HG02973 (cell line): ENCODE data around the gene LRBA.

Source experiments
- ATAC-seq: cut with Tn5 transposase; IDR thresholded peaks from one replicate; pipeline ENCODE4 v1.9.1; 2021; ENCODE audit warnings: moderate library complexity; ENCODE audit not compliant: unreplicated experiment

Gene LRBA

GRCh38 chr4:150310159-150310895 lies 704.8 kb downstream of the LRBA start:
- ATAC-seq: no peak

- no peak for ATAC-seq
Measured at GRCh38 chr4:150308824-150309472, 706.1 kb downstream of the LRBA start.

GRCh38 chr4:150306719-150307118 lies 708.4 kb downstream of the LRBA start:
- no peak for ATAC-seq

- no peak for ATAC-seq
Measured at GRCh38 chr4:150305995-150306394, 709.1 kb downstream of the LRBA start.

GRCh38 chr4:150302553-150302952 lies 712.5 kb downstream of the LRBA start:
- no peak for ATAC-seq

GRCh38 chr4:150299816-150300215 lies 715.3 kb downstream of the LRBA start:
- ATAC-seq: no peak

GRCh38 chr4:150297861-150298474 lies 717.1 kb downstream of the LRBA start:
- ATAC-seq: peak; percentile 54

- ATAC-seq: no peak
Measured at GRCh38 chr4:150289881-150290280, 725.2 kb downstream of the LRBA start.

- no peak for ATAC-seq
Measured at GRCh38 chr4:150289198-150289597, 725.9 kb downstream of the LRBA start.

GRCh38 chr4:150286656-150287055 lies 728.4 kb downstream of the LRBA start:
- ATAC-seq: no peak

- no peak for ATAC-seq
Measured at GRCh38 chr4:150283689-150284088, 731.4 kb downstream of the LRBA start.

GRCh38 chr4:150280975-150281374 lies 734.1 kb downstream of the LRBA start:
- no peak for ATAC-seq

GRCh38 chr4:150280081-150280895 lies 734.8 kb downstream of the LRBA start:
- no peak for ATAC-seq

GRCh38 chr4:150278206-150278605 lies 736.9 kb downstream of the LRBA start:
- ATAC-seq: no peak

GRCh38 chr4:150268444-150268843 lies 746.6 kb downstream of the LRBA start:
- no peak for ATAC-seq

GRCh38 chr4:150265806-150266205 lies 749.3 kb downstream of the LRBA start:
- no peak for ATAC-seq

- ATAC-seq: no peak
Measured at GRCh38 chr4:150264595-150265161, 750.4 kb downstream of the LRBA start.

GRCh38 chr4:150262611-150263010 lies 752.5 kb downstream of the LRBA start:
- no peak for ATAC-seq

GRCh38 chr4:150261571-150261970 lies 753.5 kb downstream of the LRBA start:
- no peak for ATAC-seq

- no peak for ATAC-seq
Measured at GRCh38 chr4:150259861-150260567, 755.1 kb downstream of the LRBA start.
